Loucy (cell line): ENCODE results near the gene PRR35.

Source experiments
- H2AFZ ChIP-seq: fragments of 200-600 bp; sonication (generic); 2 replicates; pipeline ENCODE4 v1.6.0; 2016; ENCODE audit warnings: antibody characterized with exemption, mild to moderate bottlenecking, low read length, moderate library complexity
- H3F3A ChIP-seq: fragments of 200-600 bp; 2 replicates; pipeline ENCODE4 v1.6.0; 2016; ENCODE audit warnings: antibody characterized with exemption, low read depth, mild to moderate bottlenecking
- H3K27me3 ChIP-seq: fragments of 200-600 bp; sonication (generic); 2 replicates; pipeline ENCODE4 v1.6.1; 2014; ENCODE audit warnings: low read length, mild to moderate bottlenecking; ENCODE audit not compliant: insufficient read depth, poor library complexity, severe bottlenecking
- H3K36me3 ChIP-seq: fragments of 200-600 bp; sonication (generic); 2 replicates; pipeline ENCODE4 v1.6.1; 2016; ENCODE audit warnings: low read length; ENCODE audit not compliant: insufficient read depth
- H3K4me1 ChIP-seq: fragments of 200-600 bp; sonication (generic); 2 replicates; pipeline ENCODE4 v1.5.1; 2014; ENCODE audit warnings: low read length, mild to moderate bottlenecking; ENCODE audit not compliant: insufficient read depth, poor library complexity, severe bottlenecking
- H3K4me2 ChIP-seq: fragments of 200-600 bp; sonication (generic); 2 replicates; pipeline ENCODE4 v1.6.0; 2014; ENCODE audit warnings: antibody characterized with exemption, low read length, low read depth, mild to moderate bottlenecking; ENCODE audit not compliant: poor library complexity, severe bottlenecking
- H3K4me3 ChIP-seq: fragments of 200-600 bp; sonication (generic); 2 replicates; pipeline ENCODE4 v1.5.1; 2014; ENCODE audit warnings: low read length, mild to moderate bottlenecking, mixed read lengths; ENCODE audit not compliant: poor library complexity, severe bottlenecking
- H3K79me2 ChIP-seq: fragments of 200-600 bp; sonication (generic); 2 replicates; pipeline ENCODE4 v1.6.1; 2014; ENCODE audit warnings: low read length; ENCODE audit not compliant: insufficient read depth
- H3K9ac ChIP-seq: fragments of 200-600 bp; sonication (generic); 2 replicates; pipeline ENCODE4 v1.6.0; 2014; ENCODE audit warnings: mild to moderate bottlenecking, low read depth, low read length, moderate library complexity; ENCODE audit not compliant: poor library complexity, severe bottlenecking
- H3K9me2 ChIP-seq: fragments of 200-600 bp; sonication (generic); replicated peaks from 2 replicates; pipeline ENCODE4 v1.6.1; 2016; ENCODE audit warnings: low read depth, low read length, mixed read lengths
- H3K9me3 ChIP-seq: fragments of 200-600 bp; sonication (generic); 2 replicates; pipeline ENCODE4 v1.6.1; 2014; ENCODE audit warnings: mild to moderate bottlenecking, antibody characterized with exemption, low read length, low read depth; ENCODE audit not compliant: insufficient read depth
- H4K20me1 ChIP-seq: fragments of 200-600 bp; sonication (generic); 2 replicates; pipeline ENCODE4 v1.6.0; 2014; ENCODE audit warnings: antibody characterized with exemption, low read length, mild to moderate bottlenecking; ENCODE audit not compliant: insufficient read depth, poor library complexity, severe bottlenecking
- EZH2phosphoT487 ChIP-seq: fragments of 200-600 bp; IDR thresholded peaks from 2 replicates; pipeline ENCODE4 v1.6.1; 2018; ENCODE audit warnings: antibody characterized with exemption, mild to moderate bottlenecking, moderate library complexity, borderline replicate concordance
- TF ChIP-seq, protein P1 (sequence below): fragments of 200-600 bp; sonication (generic); conservative IDR thresholded peaks from 2 replicates; pipeline ENCODE4 v1.5.1; 2014; ENCODE audit warnings: mild to moderate bottlenecking, antibody characterized with exemption, low read length

PRR35 gene

DNA sequence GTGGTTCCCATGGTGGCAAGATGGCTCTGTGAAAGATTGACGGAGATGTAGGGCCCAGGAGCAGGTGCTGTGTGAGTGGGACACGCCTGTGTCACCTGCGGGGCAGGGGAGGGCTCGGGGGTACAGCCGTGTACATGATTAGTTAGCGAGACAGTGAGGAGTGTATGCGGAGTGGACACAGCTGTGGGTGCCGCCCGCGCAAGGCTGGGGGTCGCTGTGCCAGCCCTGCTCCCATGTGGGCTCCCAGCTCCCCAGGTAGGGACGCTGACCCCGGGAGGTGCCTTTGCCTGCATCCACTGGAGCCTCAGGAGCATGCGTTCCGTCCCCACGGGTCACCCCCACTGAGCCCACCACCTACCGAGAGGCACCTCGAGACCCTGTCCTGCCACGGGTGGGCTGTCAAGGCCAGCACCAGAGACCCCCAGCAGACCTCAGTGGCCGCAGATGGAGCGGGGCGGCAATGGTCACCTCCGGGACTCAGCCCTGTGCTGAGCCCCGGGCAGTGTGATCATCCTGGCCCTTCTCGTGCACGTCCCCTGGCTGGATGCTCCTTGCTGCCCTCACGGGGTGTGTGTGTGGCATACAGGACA is 25.2 kb upstream of the PRR35 start:
- peaks cover 31% of the 10 kb centered on the region for H3K79me2 ChIP-seq
- H3K4me1 ChIP-seq: no peaks in the 10 kb centered on the region
- peaks cover 5% of the 10 kb centered on the region for H4K20me1 ChIP-seq
- H3K36me3 ChIP-seq: no peaks in the 10 kb centered on the region
- no peaks in the 10 kb centered on the region for H3F3A ChIP-seq
- no peak overlapping the region for H2AFZ ChIP-seq
- H3K4me3 ChIP-seq: no peak overlapping the region
- H3K9ac ChIP-seq: no peak overlapping the region
- H3K27me3 ChIP-seq: no peaks in the 10 kb centered on the region
- no peaks in the 10 kb centered on the region for H3K9me3 ChIP-seq
- TF ChIP-seq, protein P1, sequence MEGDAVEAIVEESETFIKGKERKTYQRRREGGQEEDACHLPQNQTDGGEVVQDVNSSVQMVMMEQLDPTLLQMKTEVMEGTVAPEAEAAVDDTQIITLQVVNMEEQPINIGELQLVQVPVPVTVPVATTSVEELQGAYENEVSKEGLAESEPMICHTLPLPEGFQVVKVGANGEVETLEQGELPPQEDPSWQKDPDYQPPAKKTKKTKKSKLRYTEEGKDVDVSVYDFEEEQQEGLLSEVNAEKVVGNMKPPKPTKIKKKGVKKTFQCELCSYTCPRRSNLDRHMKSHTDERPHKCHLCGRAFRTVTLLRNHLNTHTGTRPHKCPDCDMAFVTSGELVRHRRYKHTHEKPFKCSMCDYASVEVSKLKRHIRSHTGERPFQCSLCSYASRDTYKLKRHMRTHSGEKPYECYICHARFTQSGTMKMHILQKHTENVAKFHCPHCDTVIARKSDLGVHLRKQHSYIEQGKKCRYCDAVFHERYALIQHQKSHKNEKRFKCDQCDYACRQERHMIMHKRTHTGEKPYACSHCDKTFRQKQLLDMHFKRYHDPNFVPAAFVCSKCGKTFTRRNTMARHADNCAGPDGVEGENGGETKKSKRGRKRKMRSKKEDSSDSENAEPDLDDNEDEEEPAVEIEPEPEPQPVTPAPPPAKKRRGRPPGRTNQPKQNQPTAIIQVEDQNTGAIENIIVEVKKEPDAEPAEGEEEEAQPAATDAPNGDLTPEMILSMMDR: no peak
- TF ChIP-seq EZH2phosphoT487: no peak
- H3K9me2 ChIP-seq: no peaks in the 10 kb centered on the region
- H3K4me2 ChIP-seq: no peak overlapping the region

DNA sequence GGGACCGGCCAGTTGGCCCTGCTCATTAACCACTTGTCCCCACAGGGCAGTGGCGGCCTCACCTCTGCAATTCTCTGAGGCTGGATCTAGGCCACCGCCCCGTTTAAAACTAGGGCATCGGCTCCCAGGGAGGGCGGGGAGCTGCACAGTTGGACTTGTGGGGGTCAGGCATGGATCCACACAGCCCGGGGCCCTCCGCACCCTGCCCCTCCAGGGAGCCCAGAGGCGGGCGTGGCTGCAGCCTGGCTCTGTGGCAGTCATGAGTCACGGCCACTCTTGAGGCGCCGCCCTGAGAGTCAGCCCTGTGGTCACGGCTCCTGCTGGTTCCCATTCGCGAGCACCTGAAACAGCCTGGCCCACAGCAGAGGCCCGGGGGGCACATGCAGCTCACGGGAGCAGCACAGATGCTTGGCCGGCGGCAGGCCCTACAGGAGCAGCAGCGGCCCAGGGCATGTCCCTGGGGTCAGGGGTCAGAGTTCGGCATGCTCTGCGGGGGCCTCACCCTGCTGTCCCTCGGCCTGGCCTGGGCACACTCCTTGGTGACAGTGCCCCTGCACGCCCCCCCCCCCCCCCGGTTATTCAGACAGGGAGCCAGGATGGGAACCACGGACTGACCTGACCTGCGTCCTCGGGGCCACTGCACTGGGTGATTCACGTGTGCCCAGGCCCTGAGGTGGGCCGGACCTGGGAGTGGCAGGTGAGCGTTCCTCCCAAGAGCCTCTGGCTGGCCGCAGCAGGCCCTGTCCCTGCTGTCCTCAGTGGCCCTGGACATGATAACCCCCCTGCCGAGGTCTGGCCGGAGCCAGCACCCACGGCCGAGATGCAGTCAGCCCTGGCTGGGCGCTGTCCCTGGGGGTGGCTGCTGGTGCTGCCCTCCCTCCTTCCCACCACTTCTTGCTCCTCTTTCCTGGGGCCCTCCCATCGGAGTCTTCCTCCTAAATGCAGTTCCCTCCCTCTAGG is 24.5 kb upstream of the PRR35 start:
- Histone ChIP-seq H3K9me3 (no peaks in the 10 kb centered on the region), H3K79me2 (peaks cover 23% of the 10 kb centered on the region; the same call in 1 of the 2 replicates), H3K4me1 (no peaks in the 10 kb centered on the region), H3K27me3 (no peaks in the 10 kb centered on the region), H3K36me3 (no peaks in the 10 kb centered on the region), H4K20me1 (peaks cover 4% of the 10 kb centered on the region), H3K9ac (no peak overlapping the region), H3K4me2 (no peak overlapping the region), H3K4me3 (no peak overlapping the region), H2AFZ (no peak overlapping the region), H3K9me2 (no peaks in the 10 kb centered on the region), H3F3A (no peaks in the 10 kb centered on the region)
- TF ChIP-seq EZH2phosphoT487: no peak
- TF ChIP-seq, protein P1: no peak

DNA sequence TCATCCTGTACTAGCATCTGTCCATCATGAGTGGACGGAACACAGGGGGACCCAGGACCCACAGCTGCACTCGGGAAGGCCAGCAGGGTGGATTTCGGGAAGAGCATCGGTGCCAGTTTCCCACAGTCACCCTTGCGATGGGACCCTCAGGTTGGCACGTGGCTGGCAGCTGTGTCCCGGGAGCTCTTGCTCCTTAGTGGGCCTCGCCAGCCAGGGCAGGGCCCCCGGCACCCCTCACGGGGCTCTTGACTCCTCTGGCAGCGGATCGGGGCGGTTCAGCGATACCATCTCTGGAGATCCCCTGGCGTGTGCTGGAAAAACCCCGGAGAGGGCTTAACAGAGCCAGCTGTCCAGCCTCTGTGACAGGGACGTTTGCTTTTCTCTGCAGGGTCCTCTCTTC is 23.4 kb upstream of the PRR35 start:
- Histone ChIP-seq H3K9me3 (no peaks in the 10 kb centered on the region), H3K27me3 (no peaks in the 10 kb centered on the region), H3K4me2 (no peak overlapping the region), H3K9ac (no peak overlapping the region), H3K36me3 (no peaks in the 10 kb centered on the region), H3F3A (no peaks in the 10 kb centered on the region), H2AFZ (no peak overlapping the region), H3K4me1 (no peaks in the 10 kb centered on the region), H3K4me3 (no peak overlapping the region), H3K9me2 (no peaks in the 10 kb centered on the region), H4K20me1 (peaks cover 4% of the 10 kb centered on the region), H3K79me2 (peaks cover 13% of the 10 kb centered on the region; the same call in 1 of the 2 replicates)
- TF ChIP-seq, protein P1: no peak
- no peak for TF ChIP-seq EZH2phosphoT487
